GDM1 (cell line): ENCODE measurements around the gene HBG1.
"Not testable (repeated sequence)": the region's sequence is repeated elsewhere in the genome, so short reads cannot be mapped to it uniquely, and the experiment has no call there.

Experiments used
- DNase-seq: peaks from one replicate; lab custom pipeline; 2025; lab: John Stamatoyannopoulos, UW

Gene HBG1

GRCh38 chr11:5249807-5250396 is at the start of gene HBG1:
TSS of gene HBG1 (minus strand) at chr11:5249857. CDS start at chr11:5249804, 53 bp downstream.
- not testable (repeated sequence) for DNase-seq

- no peak for DNase-seq
These were observed 48.8 kb upstream of the HBG1 start for GRCh38 chr11:5298451-5298850.

- DNase-seq, result no peak
These were observed 48.2 kb upstream of the HBG1 start for GRCh38 chr11:5297721-5298323.

GRCh38 chr11:5294342-5294995 is 44.8 kb upstream of the HBG1 start:
- DNase-seq, result not testable (repeated sequence)

- no peak for DNase-seq
These were observed 43.4 kb upstream of the HBG1 start for GRCh38 chr11:5293028-5293427.

- DNase-seq, result peak; percentile 14
These were observed 41.7 kb upstream of the HBG1 start for GRCh38 chr11:5291207-5291838.

GRCh38 chr11:5290106-5290505 is 40.4 kb upstream of the HBG1 start:
- DNase-seq, result no peak

GRCh38 chr11:5289696-5290095 is 40.0 kb upstream of the HBG1 start:
- no peak for DNase-seq

- DNase-seq, result no peak
These were observed 39.4 kb upstream of the HBG1 start for GRCh38 chr11:5288906-5289550.

GRCh38 chr11:5288108-5288905 is 38.6 kb upstream of the HBG1 start:
- no peak for DNase-seq

GRCh38 chr11:5286901-5287300 is 37.2 kb upstream of the HBG1 start:
- DNase-seq, result no peak

GRCh38 chr11:5286351-5286750 is 36.7 kb upstream of the HBG1 start:
- DNase-seq, result no peak

GRCh38 chr11:5285703-5286340 is 36.2 kb upstream of the HBG1 start:
- peak; percentile 46 for DNase-seq

- DNase-seq, result no peak
These were observed 35.0 kb upstream of the HBG1 start for GRCh38 chr11:5284637-5285036.

- no peak for DNase-seq
These were observed 34.2 kb upstream of the HBG1 start for GRCh38 chr11:5283882-5284281.

- DNase-seq, result no peak
These were observed 33.4 kb upstream of the HBG1 start for GRCh38 chr11:5283086-5283485.

- DNase-seq, result no peak
These were observed 33.0 kb upstream of the HBG1 start for GRCh38 chr11:5282628-5283027.

GRCh38 chr11:5281596-5281995 is 31.9 kb upstream of the HBG1 start:
- DNase-seq, result no peak

GRCh38 chr11:5280582-5281102 is 31.0 kb upstream of the HBG1 start:
- peak; percentile 93 for DNase-seq

GRCh38 chr11:5279471-5280090 is 29.9 kb upstream of the HBG1 start:
- DNase-seq, result no peak
